HepG2 (cell line): ENCODE measurements around the gene RIN3. TPM values are rescaled to one million over a fixed set of nuclear protein-coding genes. Genes with fewer than 3 reads are reported as not detected.

Experiments
- ATAC-seq: fragments of 200-7000 bp; cut with Tn5 transposase; 3 replicates; pipeline ENCODE4 v1.9.1; 2020; ENCODE audit warnings: mild to moderate bottlenecking, moderate library complexity
- BruUV-seq: library from RNA; stranded (reverse); fragments of 400-500 nt; replicated peaks from 2 replicates; lab custom pipeline; 2021; lab: Mats Ljungman, UMichigan
- CTCF ChIA-PET: fragments of 300-600 bp; formaldehyde crosslinking; extraction: SDS; loops from one replicate; lab custom pipeline; 2021; ENCODE audit warnings: low total read pairs, inconsistent platforms, low intra/inter-chr PET ratio; lab: Yijun Ruan, JAX
- POLR2A ChIA-PET: fragments of 350-600 bp; sonication (Branson Sonifier 250); formaldehyde crosslinking; loops from one replicate; lab custom pipeline; 2020; ENCODE audit warnings: antibody characterized with exemption, inconsistent platforms; lab: Yijun Ruan, JAX
- DNase-seq: peaks from one replicate; pipeline ENCODE4 v3.0.0-alpha.2; 2015; ENCODE audit warnings: low spot score
- FAIRE-seq: peaks from 3 replicates; lab custom pipeline; 2011; peaks lifted over from hg19 to GRCh38; lab: Jason Lieb, UNC
- H2AFZ ChIP-seq: one replicate; pipeline ENCODE4 v1.6.1; 2011; ENCODE audit warnings: low read length, inconsistent platforms
- H3K27ac ChIP-seq: fragments of 300-600 bp; 3 replicates; pipeline ENCODE4 v1.8.0; 2011; ENCODE audit warnings: mixed run types, mild to moderate bottlenecking, mixed read lengths, low read length, inconsistent platforms; ENCODE audit not compliant: insufficient read depth; ENCODE audit errors: extremely low read length
- H3K27me3 ChIP-seq, 2 experiments: fragments of 200-600 bp in 1 of 2; 2 replicates in 1 of 2; 3 replicates in 1 of 2; pipeline versions ENCODE4 v1.6.0 to v1.8.0; 2011; ENCODE audit warnings: low read length in 2 of 2, mild to moderate bottlenecking in 2 of 2, moderate library complexity in 2 of 2, inconsistent platforms in 1 of 2; ENCODE audit not compliant: insufficient read depth in 2 of 2, control insufficient read depth in 1 of 2
- H3K36me3 ChIP-seq, 2 experiments: fragments of 200-600 bp in 1 of 2; replicated peaks in 1 of 2; 2 replicates in 1 of 2; 3 replicates in 1 of 2; pipeline versions ENCODE4 v1.5.1 to v1.8.0; 2011; ENCODE audit warnings: low read length in 2 of 2, inconsistent platforms in 1 of 2; ENCODE audit not compliant: insufficient read depth in 2 of 2, control insufficient read depth in 1 of 2
- H3K4me1 ChIP-seq: 2 replicates; pipeline ENCODE4 v1.5.1; 2012; ENCODE audit warnings: low read length, inconsistent platforms; ENCODE audit not compliant: insufficient read depth
- H3K4me2 ChIP-seq: 2 replicates; pipeline ENCODE4 v1.6.0; 2011; ENCODE audit warnings: low read depth, low read length, inconsistent platforms
- H3K4me3 ChIP-seq, 3 experiments: fragments of 200-600 bp in 1 of 3; sonication (generic), shearing (Covaris generic) in 1 of 3; replicated peaks in 1 of 3; 2 replicates each; pipeline ENCODE4 v1.5.1; 2011 to 2016; ENCODE audit warnings: low read length in 3 of 3, inconsistent platforms in 2 of 3, low read depth in 2 of 3, mild to moderate bottlenecking in 2 of 3, control low read depth in 1 of 3, mixed read lengths in 1 of 3; ENCODE audit not compliant: insufficient read depth in 1 of 3
- H3K79me2 ChIP-seq: one replicate; pipeline ENCODE4 v1.6.1; 2011; ENCODE audit warnings: low read length, inconsistent platforms; ENCODE audit not compliant: insufficient read depth
- H3K9ac ChIP-seq: 2 replicates; pipeline ENCODE4 v1.6.0; 2011; ENCODE audit warnings: mild to moderate bottlenecking, low read depth, low read length, inconsistent platforms; ENCODE audit not compliant: insufficient read depth
- H3K9me3 ChIP-seq: 2 replicates; pipeline ENCODE4 v1.5.1; 2012; ENCODE audit warnings: mild to moderate bottlenecking, low read length
- H4K20me1 ChIP-seq: 2 replicates; pipeline ENCODE4 v1.6.0; 2011; ENCODE audit warnings: inconsistent platforms, mild to moderate bottlenecking, low read length, moderate library complexity; ENCODE audit not compliant: insufficient read depth
- CEBPB ChIP-seq: IDR thresholded peaks from 2 replicates; pipeline ENCODE4 v1.6.1; 2011; ENCODE audit warnings: low read depth, low read length, improper control_type of control experiment, borderline replicate concordance
- HNRNPLL ChIP-seq: fragments of 200-400 bp; formaldehyde crosslinking; IDR thresholded peaks from 2 replicates; pipeline ENCODE4 v1.6.1; 2017; ENCODE audit warnings: mild to moderate bottlenecking, low read depth, low read length; ENCODE audit not compliant: poor library complexity, severe bottlenecking
- SRSF1 ChIP-seq: fragments of 200-400 bp; formaldehyde crosslinking; optimal IDR thresholded peaks from 2 replicates; pipeline ENCODE3; 2017; ENCODE audit warnings: mild to moderate bottlenecking, low read depth, low read length, moderate library complexity
- TMF1 ChIP-seq: sonication (generic); formaldehyde crosslinking; IDR thresholded peaks from 2 replicates; pipeline ENCODE4 v1.8.1; 2022; ENCODE audit warnings: low read depth, missing genetic modification reagents
- WGBS: methylation state at CpG from one replicate; pipeline ENCODE4 v1.1.6; 2017; ENCODE audit warnings: low lambda C conversion rate; 5-methylcytosine and 5-hydroxymethylcytosine counted together
- in situ Hi-C: cut with HindIII; loops from 2 replicates; pipeline ENCODE4 v1.10.0; 2017; ENCODE audit warnings: low pct_unique_long_range_greater_than_20kb; ENCODE audit not compliant: extremely low pct_ligation_motif_present
- intact Hi-C: fragments of 100-400 bp; cut with micrococcal nuclease; formaldehyde crosslinking; loops from one replicate; pipeline ENCODE4 v1.10.0; 2022; ENCODE audit not compliant: unreplicated experiment
- polyA plus RNA-seq, 8 experiments: library from polyadenylated mRNA; depleted of rRNA in 3 of 8; stranded (reverse) in 7 of 8; unstranded in 1 of 8; fragments of >200 nt; fragmentation: Illumina TruSeq in 4 of 8; extraction: Trizol in 4 of 8; gene quantifications; 2 replicates each; pipeline versions ENCODE4 v1.2.1 to v1.2.3, GENCODE V29; 2011 to 2016; ENCODE audit warnings: low read depth in 4 of 8, missing spikeins in 1 of 8, mixed read lengths in 1 of 8; ENCODE audit not compliant: insufficient read depth in 1 of 8
- total RNA-seq, 5 experiments: library from RNA; depleted of rRNA; stranded (reverse); fragments of >200 nt; fragmentation: Illumina TruSeq; extraction: Trizol; gene quantifications; 2 replicates each; pipeline ENCODE4 v1.2.3, GENCODE V29; 2016; ENCODE audit warnings: low read depth in 1 of 5
- TF ChIP-seq, protein P1 (sequence below): sonication (generic); formaldehyde crosslinking; IDR thresholded peaks from 2 replicates; pipeline ENCODE4 v1.5.1; 2020; ENCODE audit warnings: mild to moderate bottlenecking, missing genetic modification reagents, moderate library complexity

Gene RIN3
- total and polyA plus RNA-seq, 2 of the 13 experiments (the other 11 are each of a cell fraction or from before 2014, with no cell fraction given) = 2.3 to 3.6 TPM

DNA sequence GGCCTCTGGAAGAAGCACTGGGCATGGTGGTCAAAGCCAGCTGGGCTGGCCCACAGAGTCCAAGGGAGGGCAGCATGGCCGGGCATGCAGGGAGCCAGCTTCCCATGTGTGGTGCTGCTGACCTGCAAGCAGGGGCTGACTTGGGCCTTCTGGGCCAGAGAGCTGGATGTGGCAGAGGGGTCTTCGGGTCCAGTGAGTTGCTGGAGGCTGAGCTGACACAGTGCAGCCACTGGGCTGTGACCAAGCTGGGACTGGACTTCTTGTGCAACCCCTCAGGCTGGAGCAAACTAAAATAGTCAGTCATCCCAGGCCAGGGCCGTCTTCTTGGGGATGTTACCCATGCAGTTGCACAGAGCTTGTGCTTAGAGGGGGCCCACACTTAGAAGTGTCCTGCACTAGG lies 7.3 kb upstream of the RIN3 start:
- intact Hi-C loops = no loop called here
- no peak overlapping the region for H3K4me3 ChIP-seq
- H2AFZ ChIP-seq = no peak overlapping the region
- POLR2A ChIA-PET = no interaction called here
- in situ Hi-C loops = no loop called here
- peak; percentile 71; the same call in 1 of the 2 replicates for TF ChIP-seq CEBPB
- TF ChIP-seq TMF1 (CRISPR knock-in tag) = no peak
- no peak for TF ChIP-seq SRSF1
- TF ChIP-seq HNRNPLL = peak; percentile 15
- TF ChIP-seq, protein P1, sequence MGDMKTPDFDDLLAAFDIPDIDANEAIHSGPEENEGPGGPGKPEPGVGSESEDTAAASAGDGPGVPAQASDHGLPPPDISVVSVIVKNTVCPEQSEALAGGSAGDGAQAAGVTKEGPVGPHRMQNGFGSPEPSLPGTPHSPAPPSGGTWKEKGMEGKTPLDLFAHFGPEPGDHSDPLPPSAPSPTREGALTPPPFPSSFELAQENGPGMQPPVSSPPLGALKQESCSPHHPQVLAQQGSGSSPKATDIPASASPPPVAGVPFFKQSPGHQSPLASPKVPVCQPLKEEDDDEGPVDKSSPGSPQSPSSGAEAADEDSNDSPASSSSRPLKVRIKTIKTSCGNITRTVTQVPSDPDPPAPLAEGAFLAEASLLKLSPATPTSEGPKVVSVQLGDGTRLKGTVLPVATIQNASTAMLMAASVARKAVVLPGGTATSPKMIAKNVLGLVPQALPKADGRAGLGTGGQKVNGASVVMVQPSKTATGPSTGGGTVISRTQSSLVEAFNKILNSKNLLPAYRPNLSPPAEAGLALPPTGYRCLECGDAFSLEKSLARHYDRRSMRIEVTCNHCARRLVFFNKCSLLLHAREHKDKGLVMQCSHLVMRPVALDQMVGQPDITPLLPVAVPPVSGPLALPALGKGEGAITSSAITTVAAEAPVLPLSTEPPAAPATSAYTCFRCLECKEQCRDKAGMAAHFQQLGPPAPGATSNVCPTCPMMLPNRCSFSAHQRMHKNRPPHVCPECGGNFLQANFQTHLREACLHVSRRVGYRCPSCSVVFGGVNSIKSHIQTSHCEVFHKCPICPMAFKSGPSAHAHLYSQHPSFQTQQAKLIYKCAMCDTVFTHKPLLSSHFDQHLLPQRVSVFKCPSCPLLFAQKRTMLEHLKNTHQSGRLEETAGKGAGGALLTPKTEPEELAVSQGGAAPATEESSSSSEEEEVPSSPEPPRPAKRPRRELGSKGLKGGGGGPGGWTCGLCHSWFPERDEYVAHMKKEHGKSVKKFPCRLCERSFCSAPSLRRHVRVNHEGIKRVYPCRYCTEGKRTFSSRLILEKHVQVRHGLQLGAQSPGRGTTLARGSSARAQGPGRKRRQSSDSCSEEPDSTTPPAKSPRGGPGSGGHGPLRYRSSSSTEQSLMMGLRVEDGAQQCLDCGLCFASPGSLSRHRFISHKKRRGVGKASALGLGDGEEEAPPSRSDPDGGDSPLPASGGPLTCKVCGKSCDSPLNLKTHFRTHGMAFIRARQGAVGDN (CRISPR knock-in tag) = peak; percentile 22; the same call in 1 of the 2 replicates
- no peaks in the 10 kb centered on the region for H4K20me1 ChIP-seq
- peak; percentile 19 for ATAC-seq
- H3K4me2 ChIP-seq = no peak overlapping the region
- CTCF ChIA-PET = no interaction called here
- H3K27ac ChIP-seq = no peak overlapping the region
- no TSS peak for BruUV-seq
- DNase-seq = no peak
- H3K27me3 ChIP-seq = no peaks in the 10 kb centered on the region; a peak in 2 of 5 replicates
- peaks cover 49% of the 10 kb centered on the region for H3K4me1 ChIP-seq
- FAIRE-seq = no peak
- no peak overlapping the region for H3K9ac ChIP-seq
- H3K9me3 ChIP-seq = no peaks in the 10 kb centered on the region
- no peaks in the 10 kb centered on the region for H3K79me2 ChIP-seq
- no peaks in the 10 kb centered on the region for H3K36me3 ChIP-seq
- no CpG with 5 or more reads among the region's 3 CpGs for WGBS
